OCI-LY1 (cell line): ENCODE results near the gene RGS10.
A peak's percentile ranks its signal among the peaks of the same experiment; 100 is the strongest.

Experiments used
- H2AFZ ChIP-seq: fragments of 200-600 bp; sonication (generic), shearing (Covaris generic); 2 replicates; pipeline ENCODE4 v1.6.0; 2014; ENCODE audit warnings: antibody characterized with exemption, mild to moderate bottlenecking, low read length
- H3F3A ChIP-seq: fragments of 200-600 bp; sonication (generic), shearing (Covaris generic); 2 replicates; pipeline ENCODE4 v1.6.0; 2014; ENCODE audit warnings: mild to moderate bottlenecking, antibody characterized with exemption, low read length, moderate library complexity; ENCODE audit not compliant: insufficient read depth
- H3K27ac ChIP-seq: fragments of 200-600 bp; sonication (generic); 2 replicates; pipeline ENCODE4 v1.5.1; 2014; ENCODE audit warnings: low read length, mixed run types, mild to moderate bottlenecking, low read depth; ENCODE audit not compliant: poor library complexity, severe bottlenecking
- H3K27me3 ChIP-seq: fragments of 200-600 bp; sonication (generic); 2 replicates; pipeline ENCODE4 v1.6.0; 2014; ENCODE audit warnings: antibody characterized with exemption, mild to moderate bottlenecking, low read length, moderate library complexity; ENCODE audit not compliant: insufficient read depth
- H3K36me3 ChIP-seq: fragments of 200-600 bp; sonication (generic); 2 replicates; pipeline ENCODE4 v1.6.1; 2014; ENCODE audit warnings: mild to moderate bottlenecking, antibody characterized with exemption, low read length, moderate library complexity, mixed read lengths; ENCODE audit not compliant: insufficient read depth
- H3K4me1 ChIP-seq: fragments of 200-600 bp; sonication (generic); 2 replicates; pipeline ENCODE4 v1.5.1; 2014; ENCODE audit warnings: mild to moderate bottlenecking, low read length, moderate library complexity; ENCODE audit not compliant: insufficient read depth, severe bottlenecking
- H3K4me2 ChIP-seq: fragments of 200-600 bp; sonication (generic), shearing (Covaris generic); 2 replicates; pipeline ENCODE4 v1.6.1; 2014; ENCODE audit warnings: low read length
- H3K4me3 ChIP-seq: fragments of 200-600 bp; sonication (generic); 2 replicates; pipeline ENCODE4 v1.5.1; 2014; ENCODE audit warnings: low read length, low read depth, mild to moderate bottlenecking, mixed read lengths; ENCODE audit not compliant: poor library complexity, severe bottlenecking
- H3K79me2 ChIP-seq: fragments of 200-600 bp; shearing (Covaris generic); 2 replicates; pipeline ENCODE4 v1.6.1; 2016; ENCODE audit warnings: mixed run types, low read length, mixed read lengths; ENCODE audit not compliant: insufficient read depth
- H3K9ac ChIP-seq: fragments of 200-600 bp; sonication (generic), shearing (Covaris generic); 2 replicates; pipeline ENCODE4 v1.6.1; 2014; ENCODE audit warnings: mild to moderate bottlenecking, low read length, mixed read lengths
- H3K9me2 ChIP-seq: fragments of 200-600 bp; sonication (generic), shearing (Covaris generic); 2 replicates; pipeline ENCODE4 v1.6.1; 2014; ENCODE audit warnings: low read depth, mild to moderate bottlenecking, low read length, mixed read lengths
- H3K9me3 ChIP-seq: fragments of 200-600 bp; shearing (Covaris generic); 2 replicates; pipeline ENCODE4 v1.6.1; 2014; ENCODE audit warnings: low read length, mixed read lengths
- H4K20me1 ChIP-seq: fragments of 200-600 bp; sonication (generic), shearing (Covaris generic); 2 replicates; pipeline ENCODE4 v1.6.0; 2016; ENCODE audit warnings: mild to moderate bottlenecking, low read length; ENCODE audit not compliant: insufficient read depth
- CTCF ChIP-seq: fragments of 200-600 bp; sonication (generic), shearing (Covaris generic); IDR thresholded peaks from 2 replicates; pipeline ENCODE4 v1.5.1; 2017; ENCODE audit warnings: mild to moderate bottlenecking, antibody characterized with exemption, low read length, moderate library complexity, mixed read lengths
- EZH2 ChIP-seq: fragments of 200-600 bp; sonication (generic), shearing (Covaris generic); IDR thresholded peaks from 2 replicates; pipeline ENCODE4 v1.8.0; 2017; ENCODE audit warnings: borderline replicate concordance, mixed run types, mild to moderate bottlenecking, antibody characterized with exemption, low read length, moderate library complexity, mixed read lengths

RGS10 gene

GRCh38 chr10:119478111-119478802 is 64.3 kb downstream of the RGS10 start:
- peak overlapping the region; percentile 36 for H3K4me2 ChIP-seq
- no peak overlapping the region for H3K9ac ChIP-seq

DNA sequence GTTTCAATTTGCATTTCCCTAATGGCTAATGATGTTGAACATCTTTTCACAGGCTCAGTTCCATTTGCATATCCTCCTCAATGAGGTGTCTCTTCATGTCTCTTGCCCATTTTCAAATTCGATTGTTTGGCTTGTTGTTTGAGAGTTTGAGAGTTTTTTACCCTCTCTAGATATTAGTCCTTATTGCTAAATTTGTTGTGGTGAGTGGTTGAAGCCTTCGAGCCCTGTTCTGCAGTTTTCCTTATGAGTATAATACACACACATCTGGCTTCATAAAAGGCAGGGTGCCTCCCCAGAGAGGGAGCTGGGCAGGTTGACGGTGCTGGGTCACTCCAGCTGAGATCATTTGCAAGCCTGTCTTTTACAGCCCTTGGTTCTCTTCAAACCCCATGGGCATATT is 65.1 kb downstream of the RGS10 start:
- H3K4me3 ChIP-seq: no peak overlapping the region
- no peaks in the 10 kb centered on the region for H3K79me2 ChIP-seq
- no peaks in the 10 kb centered on the region for H3K9me2 ChIP-seq
- TF ChIP-seq CTCF: no peak
- H3K9me3 ChIP-seq: no peaks in the 10 kb centered on the region
- H3K9ac ChIP-seq: no peak overlapping the region
- H3K27ac ChIP-seq: no peak overlapping the region
- H2AFZ ChIP-seq: no peak overlapping the region
- H3K4me1 ChIP-seq: peaks cover 26% of the 10 kb centered on the region
- no peaks in the 10 kb centered on the region for H3F3A ChIP-seq
- 0 out of 2 replicates have a peak, but pooled peaks cover 5% of the 10 kb centered on the region for H3K27me3 ChIP-seq
- H3K4me2 ChIP-seq: no peak overlapping the region; the same call in 1 of the 2 replicates
- no peaks in the 10 kb centered on the region for H4K20me1 ChIP-seq
- H3K36me3 ChIP-seq: no peaks in the 10 kb centered on the region

More at GRCh38 chr10:119478111-119478802, 64.3 kb downstream of the RGS10 start:
- Histone ChIP-seq H3K9me2 (no peaks in the 10 kb centered on the region), H3K4me1 (peaks cover 26% of the 10 kb centered on the region), H2AFZ (no peak overlapping the region), H3K9me3 (no peaks in the 10 kb centered on the region), H4K20me1 (no peaks in the 10 kb centered on the region), H3K27ac (peak overlapping the region; percentile 13), H3K79me2 (no peaks in the 10 kb centered on the region), H3K27me3 (0 out of 2 replicates have a peak, but pooled peaks cover 5% of the 10 kb centered on the region), H3K4me3 (no peak overlapping the region), H3K36me3 (no peaks in the 10 kb centered on the region), H3F3A (no peaks in the 10 kb centered on the region)
- TF ChIP-seq EZH2 (no peak), CTCF (no peak)

DNA sequence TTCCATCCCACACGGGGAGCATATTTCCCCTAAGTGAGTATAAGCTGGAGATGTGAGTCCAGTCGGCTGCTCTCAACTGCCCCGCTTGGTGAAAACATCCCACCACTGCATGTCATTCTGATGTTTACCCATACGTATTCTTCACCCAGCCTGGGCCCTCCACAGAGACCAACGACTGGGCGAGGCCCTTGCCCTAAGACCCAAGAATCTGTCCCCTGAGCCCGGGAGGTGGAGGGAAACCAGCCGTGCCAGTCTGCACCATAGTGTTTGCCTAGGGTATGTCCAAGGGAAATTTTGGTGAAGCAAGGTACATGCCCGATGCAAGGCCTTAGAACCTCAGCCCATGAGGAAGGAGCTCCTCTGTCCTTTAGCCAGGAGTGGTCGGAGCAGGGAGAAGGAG is 67.9 kb downstream of the RGS10 start:
- H4K20me1 ChIP-seq: no peaks in the 10 kb centered on the region
- H3K9me2 ChIP-seq: no peaks in the 10 kb centered on the region
- peaks cover 25% of the 10 kb centered on the region for H3K4me1 ChIP-seq
- H2AFZ ChIP-seq: no peak overlapping the region
- no peaks in the 10 kb centered on the region for H3K9me3 ChIP-seq
- no peak overlapping the region for H3K4me3 ChIP-seq
- H3K9ac ChIP-seq: no peak overlapping the region
- no peaks in the 10 kb centered on the region for H3F3A ChIP-seq
- no peak for TF ChIP-seq EZH2
- no peak for TF ChIP-seq CTCF
- no peaks in the 10 kb centered on the region for H3K27me3 ChIP-seq
- no peaks in the 10 kb centered on the region for H3K36me3 ChIP-seq
- H3K79me2 ChIP-seq: no peaks in the 10 kb centered on the region
- no peak overlapping the region for H3K4me2 ChIP-seq
- no peak overlapping the region for H3K27ac ChIP-seq
